Endothelial cell of umbilical vein (primary cell): Measurements from ENCODE around the gene ALB. TPM values are rescaled to one million over a fixed set of nuclear protein-coding genes. Genes with fewer than 3 reads are reported as not detected.

Experiments used
- BruUV-seq: library from RNA; stranded (reverse); fragments of 400-500 nt; replicated peaks from 2 replicates; lab custom pipeline; 2021; lab: Mats Ljungman, UMichigan
- CTCF ChIA-PET: fragments of 300-600, 350-600 bp; sonication (Branson Sonifier 250); formaldehyde crosslinking; loops from one replicate; lab custom pipeline; 2021; ENCODE audit warnings: antibody characterized with exemption, inconsistent platforms; lab: Charles Lee
- POLR2A ChIA-PET: fragments of 300-600, 350-600 bp; sonication (Branson Sonifier 250); formaldehyde crosslinking; loops from one replicate; lab custom pipeline; 2021; ENCODE audit warnings: antibody characterized with exemption, inconsistent platforms; lab: Charles Lee
- DNase-seq: peaks from one replicate; pipeline ENCODE4 v3.0.0-alpha.2; 2011; ENCODE audit warnings: low read depth, low spot score
- FAIRE-seq: peaks from 2 replicates; lab custom pipeline; 2011; peaks lifted over from hg19 to GRCh38; lab: Jason Lieb, UNC
- H2AFZ ChIP-seq: 2 replicates; pipeline ENCODE4 v1.6.0; 2012; ENCODE audit warnings: low read depth, low read length, control low read depth, inconsistent platforms
- H3K27ac ChIP-seq: 2 replicates; pipeline ENCODE4 v1.5.1; 2011; ENCODE audit warnings: low read depth, mild to moderate bottlenecking, control low read depth, low read length, moderate library complexity; ENCODE audit not compliant: insufficient read depth
- H3K27me3 ChIP-seq, 2 experiments: 2 replicates each; pipeline versions ENCODE4 v1.6.0 to v1.6.1; 2011; ENCODE audit warnings: low read length in 2 of 2, mixed read lengths in 1 of 2; ENCODE audit not compliant: control insufficient read depth in 2 of 2, insufficient read depth in 2 of 2
- H3K36me3 ChIP-seq, 2 experiments: 2 replicates in 1 of 2; 3 replicates in 1 of 2; pipeline ENCODE4 v1.5.1; 2011; ENCODE audit warnings: low read length in 2 of 2, mild to moderate bottlenecking in 1 of 2, moderate library complexity in 1 of 2; ENCODE audit not compliant: control insufficient read depth in 2 of 2, insufficient read depth in 2 of 2; ENCODE audit errors: extremely low read depth in 1 of 2
- H3K4me1 ChIP-seq: 3 replicates; pipeline ENCODE4 v1.5.1; 2011; ENCODE audit warnings: mild to moderate bottlenecking, low read length; ENCODE audit not compliant: control insufficient read depth, insufficient read depth; ENCODE audit errors: extremely low read depth
- H3K4me2 ChIP-seq: 2 replicates; pipeline ENCODE4 v1.6.1; 2011; ENCODE audit warnings: low read length, control low read depth, mixed read lengths; ENCODE audit not compliant: insufficient read depth
- H3K4me3 ChIP-seq, 3 experiments: fragments of 200-600 bp in 1 of 3; sonication (generic), shearing (Covaris generic) in 1 of 3; replicated peaks in 1 of 3; 2 replicates each; pipeline ENCODE4 v1.5.1; 2011 to 2016; ENCODE audit warnings: control low read depth in 3 of 3, low read length in 3 of 3, mild to moderate bottlenecking in 2 of 3, inconsistent platforms in 1 of 3, low read depth in 1 of 3, moderate library complexity in 1 of 3; ENCODE audit not compliant: insufficient read depth in 1 of 3
- H3K79me2 ChIP-seq: 2 replicates; pipeline ENCODE4 v1.6.0; 2012; ENCODE audit warnings: low read length, inconsistent platforms; ENCODE audit not compliant: control insufficient read depth, insufficient read depth
- H3K9ac ChIP-seq: replicated peaks from 2 replicates; pipeline ENCODE3; 2011; ENCODE audit warnings: low read length, control low read depth; ENCODE audit not compliant: insufficient read depth; ENCODE audit errors: extremely low read depth
- H3K9me1 ChIP-seq: replicated peaks from 3 replicates; pipeline ENCODE4 v1.6.0; 2011; ENCODE audit warnings: mild to moderate bottlenecking, low read length; ENCODE audit not compliant: control insufficient read depth, insufficient read depth; ENCODE audit errors: extremely low read depth
- H3K9me3 ChIP-seq: replicated peaks from 2 replicates; pipeline ENCODE4 v1.5.1; 2012; ENCODE audit warnings: low read length, inconsistent platforms; ENCODE audit not compliant: control insufficient read depth, insufficient read depth
- H4K20me1 ChIP-seq: replicated peaks from 2 replicates; pipeline ENCODE3; 2011; ENCODE audit warnings: mild to moderate bottlenecking, low read length; ENCODE audit not compliant: control insufficient read depth, insufficient read depth; ENCODE audit errors: extremely low read depth
- EZH2 ChIP-seq: IDR thresholded peaks from 2 replicates; pipeline ENCODE4 v1.6.1; 2012; ENCODE audit warnings: borderline replicate concordance, low read depth, mild to moderate bottlenecking, moderate library complexity, low read length, inconsistent platforms; ENCODE audit not compliant: severe bottlenecking
- JUN ChIP-seq: IDR thresholded peaks from 2 replicates; pipeline ENCODE4 v1.6.1; 2011; ENCODE audit warnings: borderline replicate concordance, low read depth; ENCODE audit not compliant: insufficient read length, insufficient read depth
- MYC ChIP-seq: IDR thresholded peaks from one replicate; pipeline ENCODE4 v1.6.1; 2011; ENCODE audit warnings: mild to moderate bottlenecking, low read depth, low read length
- POLR2A ChIP-seq: IDR thresholded peaks from 2 replicates; pipeline ENCODE4 v1.6.1; 2012; ENCODE audit warnings: low read depth, mild to moderate bottlenecking, control low read depth, low read length
- POLR2AphosphoS5 ChIP-seq: IDR thresholded peaks from 2 replicates; pipeline ENCODE4 v1.6.1; 2012; ENCODE audit warnings: low read depth, mild to moderate bottlenecking, control low read depth, low read length, moderate library complexity; ENCODE audit not compliant: insufficient read depth
- dilution Hi-C: fragments of 300-500 bp; cut with MboI; formaldehyde crosslinking; loops from one replicate; pipeline ENCODE4 v1.15.0; 2019; ENCODE audit warnings: low sequenced_read_pairs; ENCODE audit not compliant: extremely low pct_ligation_motif_present
- intact Hi-C: fragments of 100-400 bp; cut with micrococcal nuclease; formaldehyde crosslinking; loops from one replicate; pipeline ENCODE4 v1.10.0; 2022
- polyA plus RNA-seq, 4 experiments: library from polyadenylated mRNA; depleted of rRNA in 3 of 4; stranded (reverse) in 3 of 4; unstranded in 1 of 4; fragments of >200 nt; gene quantifications; 2 replicates each; pipeline versions ENCODE4 v1.2.1 to v1.2.3, GENCODE V29; 2011 to 2012; ENCODE audit warnings: missing spikeins in 1 of 4
- total RNA-seq: library from RNA; stranded (reverse); gene quantifications from 2 replicates; pipeline ENCODE4 v1.2.3, GENCODE V29; 2021
- TF ChIP-seq, protein P1 (sequence below), 2 donors: IDR thresholded peaks; 1 replicate in 1 of 2; 2 replicates in 1 of 2; pipeline ENCODE4 v1.5.1; 2011; ENCODE audit warnings: low read length in 2 of 2, mild to moderate bottlenecking in 2 of 2, moderate library complexity in 2 of 2, control low read depth in 1 of 2, inconsistent platforms in 1 of 2, low read depth in 1 of 2; ENCODE audit not compliant: insufficient read depth in 1 of 2; ENCODE audit errors: extremely low read depth in 1 of 2

The ALB gene
- total and polyA plus RNA-seq, 2 donors (not counting 3 experiments of a cell fraction or from before 2014, with no cell fraction given) = not detected

GRCh38 chr4:73433140-73433539 lies 29.1 kb downstream of the ALB start:
- Histone ChIP-seq H3K27me3 (peaks cover 0 to 11% of the 10 kb centered on the region in 2 experiments), H3K79me2 (no peaks in the 10 kb centered on the region), H3K4me1 (no peaks in the 10 kb centered on the region), H3K36me3 (no peaks in the 10 kb centered on the region), H3K9me3 (no peaks in the 10 kb centered on the region), H3K9ac (no peak overlapping the region), H4K20me1 (no peaks in the 10 kb centered on the region), H3K4me3 (no peak overlapping the region), H3K4me2 (no peak overlapping the region), H3K27ac (no peak overlapping the region), H3K9me1 (no peaks in the 10 kb centered on the region), H2AFZ (no peak overlapping the region)
- DNase-seq (no peak), FAIRE-seq (no peak)
- no TSS peak for BruUV-seq
- TF ChIP-seq EZH2 (no peak), POLR2A (no peak), JUN (no peak), POLR2AphosphoS5 (no peak), MYC (no peak)
- dilution Hi-C loops = no loop called here
- ChIA-PET POLR2A (no interaction called here), CTCF (interaction anchor here (1.0 to 3.4 kb wide), 5 partner anchors 13 to 1137 kb away, joined by 3 to 24 read pairs (median 3); no protein-coding TSS in a partner anchor)
- intact Hi-C loops = no loop called here

GRCh38 chr4:73434311-73434710 lies 30.2 kb downstream of the ALB start:
- H3K9me1 ChIP-seq = no peaks in the 10 kb centered on the region
- no peaks in the 10 kb centered on the region for H3K9me3 ChIP-seq
- ChIA-PET CTCF (interaction anchor here (3.4 kb wide), 1 partner anchor 12 kb away, joined by 24 read pairs; no protein-coding TSS in a partner anchor), POLR2A (no interaction called here)
- dilution Hi-C loops (no loop called here), intact Hi-C loops (no loop called here)
- no peaks in the 10 kb centered on the region for H4K20me1 ChIP-seq
- H3K9ac ChIP-seq = no peak overlapping the region
- no peaks in the 10 kb centered on the region for H3K79me2 ChIP-seq
- H3K4me2 ChIP-seq = no peak overlapping the region
- no peak overlapping the region for H2AFZ ChIP-seq
- no peak for TF ChIP-seq JUN
- TF ChIP-seq, protein P1, sequence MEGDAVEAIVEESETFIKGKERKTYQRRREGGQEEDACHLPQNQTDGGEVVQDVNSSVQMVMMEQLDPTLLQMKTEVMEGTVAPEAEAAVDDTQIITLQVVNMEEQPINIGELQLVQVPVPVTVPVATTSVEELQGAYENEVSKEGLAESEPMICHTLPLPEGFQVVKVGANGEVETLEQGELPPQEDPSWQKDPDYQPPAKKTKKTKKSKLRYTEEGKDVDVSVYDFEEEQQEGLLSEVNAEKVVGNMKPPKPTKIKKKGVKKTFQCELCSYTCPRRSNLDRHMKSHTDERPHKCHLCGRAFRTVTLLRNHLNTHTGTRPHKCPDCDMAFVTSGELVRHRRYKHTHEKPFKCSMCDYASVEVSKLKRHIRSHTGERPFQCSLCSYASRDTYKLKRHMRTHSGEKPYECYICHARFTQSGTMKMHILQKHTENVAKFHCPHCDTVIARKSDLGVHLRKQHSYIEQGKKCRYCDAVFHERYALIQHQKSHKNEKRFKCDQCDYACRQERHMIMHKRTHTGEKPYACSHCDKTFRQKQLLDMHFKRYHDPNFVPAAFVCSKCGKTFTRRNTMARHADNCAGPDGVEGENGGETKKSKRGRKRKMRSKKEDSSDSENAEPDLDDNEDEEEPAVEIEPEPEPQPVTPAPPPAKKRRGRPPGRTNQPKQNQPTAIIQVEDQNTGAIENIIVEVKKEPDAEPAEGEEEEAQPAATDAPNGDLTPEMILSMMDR (IDR thresholded peaks at IDR 0.05; ENCODE audit: extremely low read depth in 1 of 2, insufficient read depth in 1 of 2, low read depth in 1 of 2, low read length in 2 of 2) = peak; percentile 13 to 37
- no peaks in the 10 kb centered on the region for H3K36me3 ChIP-seq
- FAIRE-seq = peak; percentile 55
- DNase-seq = peak; percentile 25
- H3K4me3 ChIP-seq = no peak overlapping the region
- H3K27ac ChIP-seq = no peak overlapping the region
- BruUV-seq = no TSS peak
- H3K27me3 ChIP-seq = peaks cover 0 to 16% of the 10 kb centered on the region in 2 experiments
- H3K4me1 ChIP-seq = no peaks in the 10 kb centered on the region
